Hematopoietic multipotent progenitor cell treated with erythropoietin and hydrocortisone succinate and interleukin-3 and kit ligand, for 17 days (in vitro differentiated cells): ENCODE results near the gene KLHL35.

Experiments used
- DNase-seq: peaks from one replicate; pipeline ENCODE4 v3.0.0-alpha.2; 2015; ENCODE audit warnings: low spot score

The KLHL35 gene

DNA sequence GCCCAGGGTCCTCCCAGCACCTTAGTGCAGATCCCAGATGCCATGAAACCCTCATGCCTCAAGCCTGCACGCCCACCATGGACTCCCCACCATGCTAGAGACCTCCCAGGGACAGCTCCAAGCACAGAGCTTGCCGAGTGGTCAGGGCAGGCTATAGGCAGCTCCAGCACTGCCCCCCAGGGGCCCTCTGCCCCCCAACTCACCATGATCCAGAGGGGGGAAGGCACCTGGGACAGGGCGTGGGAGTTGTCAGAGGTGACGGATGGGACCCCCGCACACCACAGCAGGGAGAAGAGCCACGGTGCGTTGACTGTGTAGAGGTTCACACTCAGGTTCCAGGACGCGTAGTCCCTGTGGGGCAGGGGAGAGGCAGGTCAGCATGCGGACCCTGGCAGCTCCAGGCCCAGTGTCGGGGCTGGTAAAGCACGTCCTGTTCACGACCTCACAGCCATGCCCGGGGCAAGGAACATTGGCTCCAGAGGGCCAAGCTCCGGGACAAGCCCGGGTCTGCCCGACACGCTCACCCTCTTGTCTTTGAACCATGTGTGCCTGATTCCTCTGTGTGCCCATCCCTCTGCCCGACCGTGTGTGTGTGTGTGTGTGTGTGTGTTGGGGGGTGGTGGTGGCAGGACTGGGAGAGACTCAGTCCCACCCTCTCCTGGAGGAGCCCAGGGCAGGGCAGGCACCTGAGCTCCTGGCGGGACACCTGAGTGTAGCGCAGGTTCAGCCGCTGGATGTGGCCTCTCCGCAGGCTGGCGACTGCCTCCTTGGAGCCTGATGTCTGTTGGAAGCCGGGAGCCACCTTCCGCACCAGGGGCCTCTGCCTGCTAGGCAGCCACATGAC is 8.2 kb upstream of the KLHL35 start:
- no peak for DNase-seq

DNA sequence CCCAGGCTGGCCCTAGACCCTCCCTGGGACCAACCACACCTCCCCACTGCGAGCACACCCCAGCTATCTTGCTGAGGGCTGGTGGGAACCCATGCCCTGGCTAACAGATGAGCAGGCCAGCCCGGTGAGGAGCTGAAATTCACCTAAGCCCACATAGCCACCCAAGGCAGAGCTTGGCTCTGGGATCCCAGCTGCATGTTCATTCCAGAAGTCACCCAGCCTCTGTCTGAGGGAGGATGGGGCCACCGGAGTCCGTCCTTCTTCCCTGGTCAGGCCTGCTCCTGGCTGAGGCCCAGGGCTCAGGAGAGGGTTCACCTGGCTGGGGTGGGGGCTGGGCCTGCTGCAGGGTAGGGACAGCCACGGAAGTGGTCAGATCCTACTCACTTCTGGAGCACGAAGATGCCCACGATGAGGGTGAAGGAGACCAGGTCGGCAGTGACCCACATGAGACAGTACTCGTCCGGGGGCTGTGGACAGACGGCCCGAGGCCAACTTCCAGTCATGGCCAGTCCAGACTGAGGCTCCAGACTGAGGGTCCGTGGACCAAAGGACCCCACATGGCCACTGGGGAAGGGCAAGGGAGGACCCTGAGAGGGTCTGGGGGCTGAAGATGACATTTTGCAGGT is 6.6 kb upstream of the KLHL35 start:
- DNase-seq: no peak

DNA sequence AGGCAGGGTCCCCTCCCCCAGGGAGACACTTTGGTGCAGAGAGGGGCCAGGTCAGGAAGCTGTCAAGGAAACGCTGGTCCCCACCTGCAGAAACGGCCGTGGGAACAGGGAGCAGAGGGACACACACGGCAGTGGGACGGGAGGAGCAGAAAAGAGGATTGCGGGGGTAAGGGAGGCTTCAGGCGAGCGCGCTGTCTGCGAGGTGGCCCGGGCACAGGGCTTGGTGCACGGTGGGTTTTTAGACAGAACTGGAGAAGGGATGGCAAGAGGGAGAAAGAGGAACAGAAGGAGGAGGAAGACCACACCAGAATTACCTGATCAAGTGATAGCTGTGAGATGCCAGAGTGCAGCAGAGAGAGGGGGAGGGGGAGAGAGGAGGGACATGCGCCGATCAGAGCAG is 6.0 kb upstream of the KLHL35 start:
- no peak for DNase-seq

DNA sequence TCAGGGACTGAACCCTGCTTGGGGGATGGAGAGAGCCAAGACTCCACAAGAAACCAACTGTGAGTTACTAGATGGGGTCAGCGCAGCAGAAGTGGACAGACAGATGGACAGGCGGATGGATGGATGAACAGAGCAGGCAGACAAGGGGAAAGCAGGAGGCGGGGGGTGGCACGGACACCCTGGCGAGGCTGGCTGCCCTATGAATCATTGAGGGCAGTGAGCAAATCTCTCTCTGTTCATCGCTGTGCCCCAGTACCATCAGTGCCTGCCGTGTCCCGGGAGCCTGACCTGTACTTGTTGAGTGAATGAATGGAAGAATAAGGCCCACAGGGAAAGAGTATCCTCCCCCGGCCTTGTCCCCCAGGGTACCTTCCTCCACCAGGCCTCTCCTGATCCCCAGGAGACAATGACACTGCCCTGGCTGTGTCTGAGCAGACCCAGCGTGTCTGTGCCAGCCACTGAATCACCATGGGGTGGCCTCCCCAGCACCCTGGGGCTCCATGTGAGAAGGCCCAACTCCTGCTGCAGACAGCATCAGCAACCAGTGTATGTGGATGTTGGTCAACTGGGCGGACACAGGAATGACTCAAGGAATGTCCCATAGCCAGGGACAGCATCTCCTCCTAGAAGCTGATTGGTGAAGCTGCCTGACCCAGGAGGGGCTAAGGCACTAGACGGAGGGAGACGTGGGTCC is 5.1 kb upstream of the KLHL35 start:
- DNase-seq: no peak

DNA sequence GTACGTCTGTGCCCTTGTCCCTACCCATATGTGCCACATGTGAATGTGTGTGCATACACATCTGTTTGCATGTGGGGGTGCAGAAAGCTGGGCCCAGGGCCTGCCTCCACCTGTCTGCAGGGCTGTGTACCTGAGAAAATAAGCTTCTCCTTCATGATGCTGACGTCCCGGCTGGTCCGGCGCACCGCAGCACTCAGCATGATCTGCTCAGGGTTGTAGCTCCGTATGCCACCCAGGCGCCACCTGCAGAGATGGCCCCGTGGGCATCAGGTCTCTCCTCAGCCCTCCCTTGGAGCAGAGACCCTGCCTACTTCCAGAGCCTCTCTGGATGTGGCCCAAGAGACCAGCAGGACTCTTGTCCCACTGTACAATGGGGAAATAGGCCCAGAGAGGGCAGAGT is 3.8 kb upstream of the KLHL35 start:
- DNase-seq: no peak

DNA sequence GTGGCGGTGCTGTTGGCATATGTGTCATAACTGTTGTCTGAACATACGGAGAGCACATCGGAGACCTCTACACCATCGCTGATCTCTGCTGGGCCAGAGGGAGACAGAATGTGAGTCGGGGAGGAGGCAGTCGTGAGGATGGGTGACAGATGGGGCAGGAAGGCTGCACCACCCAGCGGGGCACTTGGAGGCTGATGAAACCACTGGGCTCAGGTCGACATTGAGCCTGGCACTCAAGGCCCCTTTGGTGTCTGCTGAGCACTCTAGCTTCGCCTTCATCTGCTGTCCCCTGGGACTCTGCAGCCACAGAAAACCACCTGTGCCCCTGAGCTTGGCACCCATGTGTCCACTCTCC is 2.5 kb upstream of the KLHL35 start:
- DNase-seq: no peak

DNA sequence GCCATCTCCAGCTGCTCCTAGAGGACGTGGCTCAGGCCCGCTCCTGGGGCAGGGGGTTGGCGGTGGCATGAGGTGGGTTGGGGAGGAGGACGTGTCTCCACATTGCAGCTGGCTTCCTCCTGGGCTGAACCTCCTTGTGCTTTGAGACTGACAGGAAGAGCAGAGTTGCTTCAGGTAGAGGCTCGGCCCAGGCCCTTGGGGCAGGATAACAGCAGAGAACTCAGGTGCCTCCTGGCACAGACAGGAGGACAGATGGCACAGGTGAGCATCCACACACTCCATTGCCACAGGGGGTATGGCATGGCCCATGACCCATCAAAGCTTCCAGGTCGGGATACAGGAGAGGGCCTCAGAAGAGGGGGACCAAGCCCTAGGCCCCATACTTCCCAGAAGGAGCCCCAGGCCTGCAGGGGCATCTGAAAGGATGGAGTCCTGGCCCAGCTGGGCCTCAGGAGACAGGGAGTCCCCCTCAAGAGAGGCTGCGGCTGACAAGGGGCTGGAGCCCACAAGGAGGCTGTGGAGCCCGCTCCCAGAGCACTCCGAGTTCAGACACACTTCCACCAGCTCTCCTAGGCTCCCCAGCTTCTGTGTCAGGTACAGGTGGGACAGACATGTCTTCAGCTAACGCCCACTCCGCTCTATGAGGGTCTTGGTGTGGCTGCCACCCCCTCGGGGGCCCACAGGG is 2.0 kb upstream of the KLHL35 start:
- no peak for DNase-seq

DNA sequence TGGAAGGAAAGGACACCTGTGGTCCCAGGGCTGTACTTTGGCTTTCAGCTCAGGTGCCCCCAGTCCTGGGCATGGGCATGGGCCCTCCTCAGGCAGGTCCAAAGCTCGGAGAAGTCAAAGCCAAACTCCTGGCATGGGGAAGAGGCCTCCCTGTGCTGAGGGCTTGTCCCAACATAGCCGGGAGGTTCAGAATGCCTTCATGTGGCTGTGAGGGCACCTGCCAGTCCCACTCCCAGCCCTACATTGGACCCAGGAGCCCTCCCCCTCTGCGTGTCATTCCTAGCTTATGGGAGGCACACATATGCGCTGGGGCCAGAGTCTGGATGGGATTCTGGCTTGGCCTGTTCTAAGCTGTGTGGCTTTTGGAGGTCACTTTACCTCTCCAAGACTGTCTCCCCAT is 1.0 kb upstream of the KLHL35 start:
- DNase-seq: no peak

DNA sequence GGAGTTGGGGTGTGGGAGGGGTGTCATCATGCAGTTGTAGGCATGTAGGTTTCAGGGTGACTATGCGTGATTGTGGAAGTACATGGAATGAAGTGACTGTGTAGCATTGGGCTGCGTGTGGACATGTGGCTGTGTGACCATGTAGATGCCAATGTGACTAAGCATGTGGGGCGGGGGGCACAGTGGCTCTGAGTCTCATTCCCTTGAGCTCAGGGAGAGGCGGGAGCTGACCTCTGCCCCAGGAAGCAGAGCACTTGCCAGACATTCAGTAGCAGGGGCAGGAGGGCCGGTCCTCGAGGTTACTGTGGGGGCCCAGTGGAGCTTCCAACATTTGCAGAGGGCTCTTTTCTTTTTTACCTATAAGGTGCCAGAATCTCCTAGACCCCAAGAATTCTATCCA is 440 bp upstream of the KLHL35 start:
- DNase-seq: no peak

DNA sequence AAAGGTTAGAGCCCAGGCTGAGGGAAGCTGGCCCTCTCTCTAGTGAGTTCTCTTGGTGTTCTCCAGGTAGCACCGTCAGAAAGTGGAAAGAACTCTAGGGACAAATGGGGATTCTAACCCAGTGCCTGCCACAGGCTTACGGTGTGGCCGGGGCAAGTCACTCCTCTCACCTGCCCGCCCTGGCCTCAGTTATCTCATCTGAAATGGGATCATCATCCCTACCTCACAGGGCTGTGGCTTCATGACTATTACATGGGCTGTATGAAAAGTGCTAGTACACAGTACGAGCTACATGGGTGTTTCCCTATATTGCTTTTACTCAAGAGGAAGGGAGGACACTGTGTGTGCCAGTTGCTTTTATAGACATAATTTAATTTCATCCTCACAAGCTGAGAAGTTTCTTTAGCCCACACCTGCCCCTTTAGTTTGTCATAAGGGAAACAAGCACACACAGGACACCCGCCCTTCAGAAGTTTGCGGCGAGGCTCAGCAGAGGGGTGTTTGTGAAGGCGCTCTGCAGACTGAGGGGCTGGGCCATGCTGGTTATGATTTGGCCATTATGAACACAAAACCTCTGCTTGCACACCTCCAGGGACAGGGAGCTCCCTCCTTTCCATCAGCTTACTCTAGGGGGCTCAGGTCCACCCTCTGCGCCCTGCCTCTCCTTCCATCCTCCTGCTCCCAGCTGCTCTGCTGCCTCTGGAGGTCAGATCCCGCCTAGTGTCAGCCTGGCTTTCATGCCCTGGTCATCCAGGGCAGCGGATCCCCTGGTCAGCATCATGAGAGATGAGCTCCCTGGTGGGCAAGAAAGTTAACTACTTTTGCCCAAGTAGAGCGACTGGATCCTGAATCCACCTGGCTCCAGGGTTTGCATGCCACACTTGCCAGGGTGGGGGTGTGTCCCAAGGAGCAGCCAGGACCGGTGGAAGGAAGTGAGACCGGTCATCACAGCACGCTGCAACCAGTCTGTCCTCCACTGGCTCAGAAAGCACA is 1.2 kb downstream of the KLHL35 start:
- no peak for DNase-seq

DNA sequence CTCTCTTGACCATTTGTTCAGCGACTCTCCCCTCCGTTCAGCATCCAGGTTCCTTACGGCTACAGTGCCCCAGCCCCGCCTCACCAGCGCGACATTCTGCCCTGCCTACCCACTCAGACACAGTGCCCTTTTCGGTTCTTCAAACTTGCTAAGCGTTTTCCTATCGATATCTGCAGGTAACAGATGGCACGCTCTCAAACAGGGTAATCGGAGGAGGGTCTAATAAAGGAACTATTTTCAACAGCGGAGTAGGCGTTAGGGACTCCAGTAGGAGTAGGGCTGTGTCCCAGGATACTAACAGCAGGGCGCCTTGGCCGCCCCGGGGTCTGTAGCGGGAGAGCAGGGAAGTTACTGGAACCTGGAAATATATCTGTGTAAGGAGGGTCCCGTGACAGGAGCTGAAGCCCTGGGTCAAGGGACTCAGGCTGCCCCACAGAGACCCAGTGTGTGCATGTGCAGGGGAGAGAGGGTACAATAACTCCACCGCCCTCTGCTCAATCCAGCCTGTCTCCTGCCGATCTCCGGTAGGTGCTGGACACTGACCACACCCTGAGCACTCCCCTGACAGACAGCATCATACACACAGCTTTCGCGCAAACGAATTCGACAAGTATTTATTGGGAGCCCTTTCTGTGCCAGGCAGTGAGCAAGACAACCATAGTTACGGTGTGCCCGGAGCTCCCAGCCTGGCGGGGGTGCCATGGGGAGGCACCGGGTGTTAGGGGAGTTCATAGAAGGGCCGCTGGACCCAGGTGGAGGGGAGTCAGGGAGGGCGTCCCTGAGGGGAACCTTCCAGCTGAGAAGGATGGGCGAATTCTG is 2.1 kb downstream of the KLHL35 start:
- no peak for DNase-seq

DNA sequence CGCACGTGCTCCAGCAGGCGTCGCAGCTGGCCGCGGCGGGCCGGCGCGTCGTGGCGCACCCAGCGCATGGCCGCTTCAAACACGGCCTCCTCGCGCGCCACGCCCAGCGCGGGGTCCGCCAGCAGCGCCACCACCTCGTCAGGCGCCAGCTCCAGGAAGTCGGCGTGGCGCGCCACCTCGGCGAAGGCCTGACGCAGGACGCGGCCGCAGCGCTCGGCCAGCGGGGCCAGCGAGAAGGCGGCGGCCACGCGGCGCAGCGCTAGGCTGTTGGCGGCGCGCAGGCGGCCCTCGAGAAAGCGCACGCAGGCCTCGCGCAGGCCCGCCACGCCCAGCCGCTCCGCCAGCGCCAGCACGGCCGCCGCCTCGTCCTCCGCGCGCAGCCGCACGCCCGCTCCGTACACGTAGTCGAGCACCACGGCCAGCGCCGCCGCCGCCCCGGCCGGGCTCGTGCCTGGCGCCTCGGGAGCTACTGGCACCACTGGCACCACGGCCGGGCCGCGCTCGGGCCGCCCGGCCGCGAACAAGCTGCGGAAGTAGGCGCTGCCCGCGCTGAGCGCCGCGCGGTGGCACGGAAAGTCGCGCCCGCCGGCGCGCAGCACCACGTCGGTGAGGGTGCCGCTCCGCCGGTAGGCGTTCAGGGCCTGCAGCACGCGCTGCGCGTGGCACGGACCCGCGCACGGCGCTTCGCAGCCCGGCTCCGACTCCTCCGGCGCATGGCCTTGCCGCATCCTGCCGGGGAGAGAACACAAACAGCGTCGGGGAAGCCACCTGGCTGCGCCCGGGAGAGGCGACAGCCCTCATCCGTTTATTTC is 2.9 kb downstream of the KLHL35 start:
- DNase-seq: peak; percentile 53

DNA sequence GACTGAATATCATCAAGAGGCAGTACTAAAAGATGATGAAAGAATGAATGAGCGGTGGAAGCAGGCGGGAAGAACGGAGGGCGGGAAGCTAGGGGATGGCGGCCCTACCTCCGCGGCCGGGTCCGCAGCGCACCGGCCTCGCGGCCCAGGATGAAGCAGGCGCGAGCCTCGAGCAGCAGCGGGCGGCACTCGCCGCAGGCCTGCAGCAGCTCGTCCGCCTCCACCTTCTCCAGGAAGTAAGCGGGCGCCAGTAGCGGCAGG is 3.4 kb downstream of the KLHL35 start:
- DNase-seq: no peak

DNA sequence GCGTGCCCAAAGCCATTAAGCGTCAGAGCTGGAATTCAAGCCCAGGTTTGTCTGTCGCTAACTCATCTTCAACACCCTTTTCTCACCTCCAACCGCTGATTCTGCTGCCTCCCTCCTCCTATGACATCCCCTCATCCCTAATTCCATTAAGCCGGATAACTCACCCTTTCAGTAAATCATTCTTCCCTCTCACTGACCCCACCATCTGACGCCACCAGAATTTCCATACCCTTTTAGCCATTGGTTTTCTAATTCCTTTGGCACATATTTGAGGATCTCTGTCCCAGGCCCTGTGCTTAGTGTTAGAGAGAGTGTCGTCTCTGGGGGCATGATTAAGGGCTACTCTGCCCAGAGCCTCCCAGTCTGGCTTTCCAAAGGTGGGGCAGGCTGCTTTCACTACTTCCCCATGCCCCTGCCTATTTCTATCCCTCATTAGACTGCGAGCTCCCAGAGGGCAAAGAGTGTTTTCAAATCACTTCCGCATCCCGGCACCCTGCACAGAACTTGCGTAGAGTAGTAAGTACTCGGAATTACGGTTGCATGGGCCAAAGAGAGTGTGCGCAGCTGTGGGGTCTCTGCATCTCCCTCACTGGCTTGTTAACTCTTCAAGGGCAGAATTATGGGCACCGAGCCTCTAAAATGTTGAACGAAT is 3.9 kb downstream of the KLHL35 start:
- no peak for DNase-seq

DNA sequence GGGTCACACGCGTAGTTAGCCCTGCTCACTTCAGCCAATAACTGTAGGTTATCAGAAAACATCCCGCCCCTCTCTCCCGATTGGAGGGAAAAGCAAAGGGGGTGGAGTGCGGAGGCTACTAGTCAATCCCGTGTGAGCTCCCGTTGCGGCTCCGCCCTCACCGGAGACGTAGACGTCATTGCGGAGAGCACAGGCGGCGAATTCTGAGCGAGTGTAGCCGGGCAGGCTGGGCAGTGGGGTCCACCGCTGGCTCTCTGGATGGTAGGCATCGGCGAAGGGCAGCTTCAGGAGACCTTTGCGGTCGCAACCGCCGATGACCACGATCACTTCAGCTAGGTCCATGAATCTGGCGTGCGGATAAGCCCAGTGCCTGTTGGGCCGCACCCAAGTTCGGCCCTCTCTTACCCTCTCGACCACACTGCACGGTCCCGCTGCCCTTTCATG is 4.7 kb downstream of the KLHL35 start:
- DNase-seq: peak; percentile 90

DNA sequence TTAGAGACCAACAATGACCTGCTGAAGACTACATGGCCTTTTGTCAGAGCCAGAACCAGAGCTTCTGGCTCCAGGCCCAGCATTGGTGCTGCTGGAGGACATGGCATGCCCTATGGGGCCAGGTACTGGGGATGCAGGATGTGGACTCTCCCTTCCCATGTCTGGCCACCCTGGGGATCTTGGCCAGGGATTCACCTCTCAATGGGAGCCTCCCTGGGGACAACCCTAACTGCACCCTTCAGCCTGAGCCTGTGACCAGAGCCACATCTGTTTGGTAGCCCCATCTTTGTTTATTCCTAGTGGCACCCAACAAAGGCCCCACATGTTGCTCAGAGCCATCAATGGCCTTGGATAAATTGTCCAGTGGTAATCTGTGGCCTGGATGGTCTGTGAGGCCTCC is 5.8 kb downstream of the KLHL35 start:
- DNase-seq: no peak

DNA sequence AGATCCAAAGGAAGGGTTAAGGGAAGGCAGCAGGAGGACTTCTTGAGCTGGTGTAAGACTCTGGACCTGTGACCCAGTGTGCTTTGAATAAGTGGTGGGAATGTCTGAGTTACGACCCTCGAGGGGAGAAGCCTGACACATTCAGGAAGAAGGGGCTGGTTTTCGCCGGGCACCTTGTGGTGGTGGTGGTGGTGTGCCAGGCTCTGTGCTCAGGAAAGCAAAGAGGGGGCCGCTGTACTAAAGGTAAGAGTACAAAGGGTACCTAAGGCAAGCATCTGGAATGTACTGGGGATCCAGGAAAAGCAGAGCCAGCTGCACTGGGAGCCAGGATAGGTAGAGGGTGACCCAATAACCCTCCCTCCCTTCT is 6.3 kb downstream of the KLHL35 start:
- DNase-seq: no peak

DNA sequence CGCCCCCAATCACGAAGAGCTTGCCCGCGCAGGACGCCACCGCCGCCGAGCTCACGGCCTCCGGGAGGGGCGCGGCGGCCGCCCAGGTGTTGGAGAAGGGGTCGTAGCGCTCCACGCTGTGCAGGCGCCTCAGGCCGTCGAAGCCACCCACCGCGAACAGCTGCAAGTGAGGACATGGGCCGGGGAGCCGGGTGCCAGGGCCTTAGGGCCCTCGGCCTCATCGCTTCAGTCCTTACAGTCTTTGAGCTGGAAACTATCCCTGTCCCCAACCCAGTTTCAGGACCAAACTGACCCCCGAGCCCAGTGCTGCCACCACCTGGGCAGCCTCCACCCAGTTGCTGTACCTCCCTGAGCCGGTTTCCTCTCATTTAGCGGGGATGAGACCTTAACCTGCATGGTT is 7.6 kb downstream of the KLHL35 start:
- DNase-seq: no peak

DNA sequence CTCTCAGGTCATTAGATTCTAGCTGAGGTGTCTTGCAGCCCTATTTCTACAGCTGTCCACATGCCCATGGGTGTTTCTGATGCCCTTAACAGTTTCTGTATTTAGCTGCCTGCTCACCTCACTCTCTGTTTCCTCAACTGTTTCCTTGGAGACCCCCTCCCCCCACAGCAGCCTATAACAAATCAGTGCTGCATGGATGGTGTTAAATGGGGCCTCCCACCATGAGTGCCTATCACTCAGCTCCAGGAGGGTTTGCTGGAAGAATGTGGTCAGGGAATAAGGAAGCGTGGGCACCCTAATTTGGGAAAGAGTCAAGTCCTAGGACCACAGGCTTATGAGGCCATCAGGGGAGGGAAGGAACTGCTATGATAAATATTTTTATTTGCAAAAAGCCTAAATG is 8.6 kb downstream of the KLHL35 start:
- DNase-seq: no peak

DNA sequence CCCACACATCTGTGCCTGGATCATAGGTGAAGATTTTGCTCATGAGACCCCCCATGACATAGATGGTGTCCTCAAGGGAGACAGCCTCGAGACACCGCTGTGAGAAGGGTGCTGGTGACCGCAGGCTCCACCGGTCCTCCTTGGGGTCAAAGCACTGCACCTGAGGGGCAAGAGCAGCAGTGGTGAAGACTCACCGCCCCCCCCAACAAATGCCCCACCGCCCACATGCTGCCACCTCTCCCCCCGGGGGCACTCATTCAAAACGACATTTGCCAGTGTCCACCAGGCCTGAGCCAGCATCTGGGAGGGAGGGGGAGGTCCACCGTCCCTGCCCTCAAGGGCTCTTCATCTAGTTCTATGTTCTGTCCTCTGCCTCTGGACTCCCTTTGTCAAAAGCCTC is 9.3 kb downstream of the KLHL35 start:
- no peak for DNase-seq
